DMS 273 treated with DMSO at 0.1 percent for 48 hours (cell line): ENCODE results near the gene RAB15.
"Not testable (repeated sequence)": the region's sequence is repeated elsewhere in the genome, so short reads cannot be mapped to it uniquely, and the experiment has no call there.

Experiments used
- DNase-seq: peaks from one replicate; lab custom pipeline; 2025; lab: John Stamatoyannopoulos, UW

Gene RAB15

GRCh38 chr14:64937821-64938193 is 34.3 kb downstream of the RAB15 start:
- no peak for DNase-seq

- no peak for DNase-seq
Measured at GRCh38 chr14:64937171-64937820, 34.8 kb downstream of the RAB15 start.

- no peak for DNase-seq
Measured at GRCh38 chr14:64935508-64935907, 36.6 kb downstream of the RAB15 start.

GRCh38 chr14:64934338-64934929 is 37.7 kb downstream of the RAB15 start:
- DNase-seq, result no peak

GRCh38 chr14:64932231-64932630 is 39.9 kb downstream of the RAB15 start:
- DNase-seq, result no peak

GRCh38 chr14:64931123-64931522 is 41.0 kb downstream of the RAB15 start:
- DNase-seq, result no peak

- DNase-seq, result no peak
Measured at GRCh38 chr14:64930085-64930843, 41.9 kb downstream of the RAB15 start.

GRCh38 chr14:64929014-64929359 is 43.1 kb downstream of the RAB15 start:
- DNase-seq, result no peak

GRCh38 chr14:64928239-64929013 is 43.7 kb downstream of the RAB15 start:
- DNase-seq, result no peak

- no peak for DNase-seq
Measured at GRCh38 chr14:64927031-64927430, 45.1 kb downstream of the RAB15 start.

- no peak for DNase-seq
Measured at GRCh38 chr14:64926398-64926995, 45.6 kb downstream of the RAB15 start.

- DNase-seq, result no peak
Measured at GRCh38 chr14:64923015-64923414, 49.1 kb downstream of the RAB15 start.

GRCh38 chr14:64920465-64920864 is 51.7 kb downstream of the RAB15 start:
- no peak for DNase-seq

- no peak for DNase-seq
Measured at GRCh38 chr14:64919618-64920017, 52.5 kb downstream of the RAB15 start.

GRCh38 chr14:64919215-64919614 is 52.9 kb downstream of the RAB15 start:
- no peak for DNase-seq

GRCh38 chr14:64918216-64918615 is 53.9 kb downstream of the RAB15 start:
- DNase-seq, result no peak

- no peak for DNase-seq
Measured at GRCh38 chr14:64915797-64916196, 56.3 kb downstream of the RAB15 start.

- DNase-seq, result no peak
Measured at GRCh38 chr14:64915029-64915424, 57.1 kb downstream of the RAB15 start.

GRCh38 chr14:64914237-64915028 is 57.7 kb downstream of the RAB15 start, which contains the start of gene CHURC1:
TSS of gene CHURC1 (plus strand) at chr14:64914455. CDS start at chr14:64914496, 41 bp downstream.
- DNase-seq, result peak; percentile 96

- not testable (repeated sequence) for DNase-seq
Measured at GRCh38 chr14:64913477-64913876, 58.7 kb downstream of the RAB15 start.

- no peak for DNase-seq
Measured at GRCh38 chr14:64912261-64912660, 59.9 kb downstream of the RAB15 start.
